ENCODE measurements around the gene CDH13.
A peak's percentile ranks its signal among the peaks of the same experiment; 100 is the strongest.

CDH13 gene

DNA sequence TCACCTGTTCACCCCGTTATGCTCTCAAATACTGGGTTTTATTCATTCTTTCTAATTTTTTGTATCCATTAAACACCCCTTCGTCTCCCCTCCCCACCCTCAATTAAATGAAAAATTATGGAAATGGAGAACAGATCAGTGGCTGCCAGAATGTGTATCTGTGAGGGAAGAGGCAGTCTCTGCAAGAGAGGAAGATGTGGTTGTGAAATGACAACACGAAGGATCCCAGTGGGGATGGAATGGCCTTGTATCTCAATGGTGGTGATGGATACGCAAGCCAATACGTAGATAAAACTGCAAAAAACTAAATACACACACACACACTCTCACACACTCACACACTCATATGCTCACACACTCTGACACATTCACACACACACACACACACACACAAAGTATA is 570.7 kb downstream of the CDH13 start:
- Histone ChIP-seq H3K36me3 (no peaks in the 10 kb centered on the region), H3K9me3 (ENCODE audit: severe bottlenecking) (no peaks in the 10 kb centered on the region), H3K4me3 (ENCODE audit: low read depth, low read length) (no peak overlapping the region), H3K27ac (no peak overlapping the region), H3K27me3 (ENCODE audit: insufficient read depth, low read depth, severe bottlenecking) (no peaks in the 10 kb centered on the region)
- TF ChIP-seq, protein P1, sequence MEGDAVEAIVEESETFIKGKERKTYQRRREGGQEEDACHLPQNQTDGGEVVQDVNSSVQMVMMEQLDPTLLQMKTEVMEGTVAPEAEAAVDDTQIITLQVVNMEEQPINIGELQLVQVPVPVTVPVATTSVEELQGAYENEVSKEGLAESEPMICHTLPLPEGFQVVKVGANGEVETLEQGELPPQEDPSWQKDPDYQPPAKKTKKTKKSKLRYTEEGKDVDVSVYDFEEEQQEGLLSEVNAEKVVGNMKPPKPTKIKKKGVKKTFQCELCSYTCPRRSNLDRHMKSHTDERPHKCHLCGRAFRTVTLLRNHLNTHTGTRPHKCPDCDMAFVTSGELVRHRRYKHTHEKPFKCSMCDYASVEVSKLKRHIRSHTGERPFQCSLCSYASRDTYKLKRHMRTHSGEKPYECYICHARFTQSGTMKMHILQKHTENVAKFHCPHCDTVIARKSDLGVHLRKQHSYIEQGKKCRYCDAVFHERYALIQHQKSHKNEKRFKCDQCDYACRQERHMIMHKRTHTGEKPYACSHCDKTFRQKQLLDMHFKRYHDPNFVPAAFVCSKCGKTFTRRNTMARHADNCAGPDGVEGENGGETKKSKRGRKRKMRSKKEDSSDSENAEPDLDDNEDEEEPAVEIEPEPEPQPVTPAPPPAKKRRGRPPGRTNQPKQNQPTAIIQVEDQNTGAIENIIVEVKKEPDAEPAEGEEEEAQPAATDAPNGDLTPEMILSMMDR (IDR thresholded peaks at IDR 0.05; ENCODE audit: low read depth, low read length), result no peak
- no peak for DNase-seq

DNA sequence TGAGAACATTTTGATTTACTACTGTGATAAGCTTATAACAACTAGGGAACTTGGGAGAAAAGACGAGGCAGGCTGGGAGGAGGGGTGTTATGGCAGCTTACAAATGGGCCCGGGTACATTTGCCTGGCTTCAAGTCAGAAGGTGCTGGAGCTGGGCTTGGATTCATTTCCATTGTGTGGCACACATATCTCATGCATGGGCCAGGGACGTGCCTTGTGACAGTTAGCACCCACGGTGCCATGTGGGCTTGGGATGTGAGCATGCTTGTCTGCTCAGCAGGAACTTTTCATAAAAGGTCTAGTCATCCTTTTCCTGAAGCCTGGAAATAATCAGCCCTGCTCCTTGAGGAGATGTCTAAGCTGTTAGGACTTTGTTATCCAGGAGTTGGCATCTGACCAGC is 572.2 kb downstream of the CDH13 start:
- Histone ChIP-seq H3K27me3 (ENCODE audit: insufficient read depth, low read depth, severe bottlenecking) (no peaks in the 10 kb centered on the region), H3K27ac (no peak overlapping the region), H3K4me3 (ENCODE audit: low read depth, low read length) (no peak overlapping the region), H3K36me3 (no peaks in the 10 kb centered on the region), H3K9me3 (ENCODE audit: severe bottlenecking) (no peaks in the 10 kb centered on the region)
- TF ChIP-seq, protein P1 (IDR thresholded peaks at IDR 0.05; ENCODE audit: low read depth, low read length), result no peak
- DNase-seq, result no peak

DNA sequence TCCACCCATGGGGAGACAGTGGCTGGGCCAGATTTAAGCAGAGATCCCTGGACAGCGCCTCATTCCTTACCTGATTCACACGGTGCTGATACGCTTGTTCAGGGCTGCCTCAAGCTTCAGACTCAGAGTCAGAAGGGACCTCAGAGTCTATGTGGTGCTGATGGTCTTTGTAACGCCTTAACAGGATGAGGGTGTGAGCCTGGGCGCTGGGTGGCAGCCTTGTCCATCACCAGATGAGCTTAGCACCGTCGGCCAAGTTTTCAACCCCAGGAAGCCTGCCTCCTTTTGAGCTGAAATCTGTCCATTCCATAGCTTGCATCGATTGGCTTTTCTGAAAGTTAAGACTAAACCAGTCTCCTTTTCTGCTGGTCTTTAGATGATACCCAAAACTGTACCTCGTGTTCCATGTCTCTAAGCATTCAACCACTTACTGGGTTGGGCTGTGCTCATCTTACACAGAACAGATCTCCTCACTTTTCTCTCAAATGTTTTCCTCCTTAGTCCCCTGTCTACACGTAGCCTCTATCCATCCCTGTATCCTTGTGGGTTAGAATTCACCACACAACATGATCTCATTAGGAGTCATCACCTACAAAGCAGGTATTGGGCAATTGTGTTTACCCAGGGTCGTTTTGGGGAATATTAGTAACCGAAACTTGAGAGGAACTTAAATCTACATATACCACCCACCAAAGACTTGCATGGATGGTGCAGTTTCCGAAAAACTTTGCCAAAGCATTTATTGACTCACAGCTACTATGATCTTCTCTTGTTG is 573.4 kb downstream of the CDH13 start:
- TF ChIP-seq, protein P1 (IDR thresholded peaks at IDR 0.05; ENCODE audit: low read depth, low read length), result peak; percentile 69
- Histone ChIP-seq H3K27me3 (ENCODE audit: insufficient read depth, low read depth, severe bottlenecking) (no peaks in the 10 kb centered on the region), H3K36me3 (no peaks in the 10 kb centered on the region), H3K4me3 (ENCODE audit: low read depth, low read length) (no peak overlapping the region), H3K27ac (no peak overlapping the region), H3K9me3 (ENCODE audit: severe bottlenecking) (no peaks in the 10 kb centered on the region)
- peak; percentile 26 for DNase-seq

DNA sequence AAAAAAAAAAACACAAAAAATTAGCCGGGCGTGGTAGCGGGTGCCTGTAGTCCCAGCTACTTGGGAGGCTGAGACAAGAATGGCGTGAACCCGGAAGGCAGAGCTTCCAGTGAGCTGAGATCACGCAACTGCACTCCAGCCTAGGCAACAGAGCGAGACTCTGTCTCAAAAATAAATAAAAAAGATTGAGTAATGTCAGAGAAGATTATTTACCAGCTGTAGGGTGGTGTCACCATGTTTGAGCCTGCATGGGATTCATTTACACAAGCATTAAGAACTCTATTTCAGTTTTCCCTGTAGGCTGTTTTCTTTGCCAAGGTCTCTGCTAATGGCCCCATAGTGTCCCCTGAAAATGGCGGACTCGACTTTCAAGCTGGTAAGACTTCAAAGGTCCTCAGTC is 575.0 kb downstream of the CDH13 start:
- Histone ChIP-seq H3K27me3 (ENCODE audit: insufficient read depth, low read depth, severe bottlenecking) (no peaks in the 10 kb centered on the region), H3K9me3 (ENCODE audit: severe bottlenecking) (no peaks in the 10 kb centered on the region), H3K4me3 (ENCODE audit: low read depth, low read length) (no peak overlapping the region), H3K36me3 (no peaks in the 10 kb centered on the region), H3K27ac (no peak overlapping the region)
- TF ChIP-seq, protein P1 (IDR thresholded peaks at IDR 0.05; ENCODE audit: low read depth, low read length), result no peak
- no peak for DNase-seq

DNA sequence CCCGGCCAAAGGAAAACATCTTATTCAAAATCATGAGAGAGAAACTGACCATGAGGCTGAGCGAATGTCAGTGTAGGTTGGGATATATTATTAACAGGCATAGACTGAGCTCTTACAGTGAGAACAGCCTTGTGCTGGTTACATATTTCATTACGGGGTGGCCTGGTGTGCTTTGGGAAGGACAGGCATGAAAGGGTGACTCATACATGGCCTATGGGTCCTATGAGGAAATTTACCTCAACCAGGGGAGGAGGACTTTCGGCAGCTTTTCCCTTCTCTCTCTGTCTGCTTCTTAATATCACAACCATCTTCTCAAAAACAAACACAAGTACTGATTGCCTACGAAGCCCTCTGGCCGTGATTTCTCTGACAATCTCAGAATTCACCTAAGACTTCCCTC is 579.1 kb downstream of the CDH13 start:
- Histone ChIP-seq H3K9me3 (ENCODE audit: severe bottlenecking) (no peaks in the 10 kb centered on the region), H3K36me3 (no peaks in the 10 kb centered on the region), H3K27ac (no peak overlapping the region), H3K27me3 (ENCODE audit: insufficient read depth, low read depth, severe bottlenecking) (no peaks in the 10 kb centered on the region), H3K4me3 (ENCODE audit: low read depth, low read length) (no peak overlapping the region)
- DNase-seq, result no peak
- TF ChIP-seq, protein P1 (IDR thresholded peaks at IDR 0.05; ENCODE audit: low read depth, low read length), result no peak

DNA sequence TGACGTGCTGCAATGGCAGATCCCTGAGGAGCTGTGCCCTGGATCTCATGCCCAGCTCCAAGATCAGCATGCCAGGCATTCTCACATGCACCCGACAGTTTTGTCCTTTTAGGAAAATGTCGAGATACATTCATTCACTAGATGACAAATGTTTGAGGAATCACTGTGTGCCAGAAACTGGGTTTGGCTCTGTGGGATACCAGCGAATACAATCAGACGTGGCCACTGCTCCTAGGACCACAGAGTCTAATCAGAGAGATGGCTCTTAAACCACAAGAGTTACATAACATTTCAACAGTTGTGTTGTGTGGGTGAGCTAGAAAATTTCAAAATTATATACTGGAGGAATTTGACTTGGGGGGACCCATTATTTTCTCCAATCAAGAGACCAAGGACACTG is 579.7 kb downstream of the CDH13 start:
- Histone ChIP-seq H3K9me3 (ENCODE audit: severe bottlenecking) (no peaks in the 10 kb centered on the region), H3K27ac (no peak overlapping the region), H3K36me3 (no peaks in the 10 kb centered on the region), H3K27me3 (ENCODE audit: insufficient read depth, low read depth, severe bottlenecking) (no peaks in the 10 kb centered on the region), H3K4me3 (ENCODE audit: low read depth, low read length) (no peak overlapping the region)
- no peak for DNase-seq
- TF ChIP-seq, protein P1 (IDR thresholded peaks at IDR 0.05; ENCODE audit: low read depth, low read length), result no peak
